Activated CD4-positive, alpha-beta T cell treated with anti-CD3 and anti-CD28 coated beads, Interleukin-2, amount 50 U/mL, for 16 hours (primary cell): ENCODE data around the gene FYN.
"Not testable (repeated sequence)": the region's sequence is repeated elsewhere in the genome, so short reads cannot be mapped to it uniquely, and the experiment has no call there.

Source experiments
- DNase-seq: peaks from one replicate; pipeline ENCODE4 v3.0.0-alpha.2; 2020

Gene FYN

DNA sequence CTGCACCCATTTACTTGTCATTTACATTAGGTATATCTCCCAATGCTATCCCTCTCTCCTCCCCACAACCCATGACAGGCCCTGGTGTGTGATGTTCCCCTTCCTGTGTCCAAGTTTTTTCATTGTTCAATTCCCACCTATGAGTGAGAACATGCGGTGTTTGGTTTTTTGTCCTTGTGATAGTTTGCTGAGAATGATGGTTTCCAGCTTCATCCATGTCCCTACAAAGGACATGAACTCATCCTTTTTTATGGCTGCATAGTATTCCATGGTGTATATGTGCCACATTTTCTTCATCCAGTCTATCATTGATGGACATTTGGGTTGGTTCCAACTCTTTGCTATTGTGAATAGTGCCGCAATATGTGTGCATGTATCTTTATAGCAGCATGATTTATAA, 87.1 kb downstream of the FYN start:
- DNase-seq = not testable (repeated sequence)

DNA sequence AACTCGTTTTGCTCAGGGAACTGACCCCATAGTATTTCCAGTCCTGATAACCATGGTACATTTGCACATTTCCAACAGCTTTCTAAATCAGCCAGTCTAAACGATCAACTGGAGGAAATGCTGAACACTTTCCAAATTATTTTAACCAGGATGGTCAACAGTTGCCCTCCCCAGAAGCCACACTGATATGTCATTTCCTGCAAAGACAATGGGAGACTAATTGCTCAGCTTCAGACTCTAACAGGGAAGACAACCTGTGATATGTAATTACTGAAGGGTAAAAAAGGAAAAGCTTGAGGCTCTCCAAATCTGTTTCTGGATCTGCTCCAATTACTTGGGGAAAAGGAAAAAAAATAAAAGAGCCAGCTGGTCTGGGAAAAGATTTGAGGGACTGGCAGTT, 88.8 kb downstream of the FYN start:
- no peak for DNase-seq

DNA sequence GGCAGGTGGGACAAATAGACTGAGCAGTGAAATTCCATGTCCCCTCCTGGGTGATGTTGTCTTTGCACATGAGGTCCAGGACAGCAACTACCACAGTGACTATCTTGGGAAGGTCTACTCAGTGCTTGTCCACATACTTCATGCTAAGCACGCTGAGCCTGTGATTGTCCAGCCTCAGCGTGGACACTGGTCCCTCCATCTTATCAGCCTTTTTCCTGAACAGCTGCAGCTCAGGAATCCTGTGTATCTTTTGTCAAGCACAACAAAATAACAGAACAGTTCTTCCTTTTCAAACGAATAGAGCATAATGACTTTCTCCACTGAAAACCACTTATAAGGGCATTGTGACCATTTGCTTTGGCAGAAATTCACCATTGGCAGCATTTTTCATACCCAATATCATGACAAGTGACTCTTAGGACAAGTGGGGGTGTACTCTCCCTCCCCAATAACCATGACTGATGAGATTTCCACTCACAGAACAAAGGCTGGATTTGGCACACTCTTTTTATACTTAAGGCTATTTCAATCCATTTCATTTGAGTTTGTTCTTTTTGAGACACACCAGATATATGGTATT, 90.3 kb downstream of the FYN start:
- no peak for DNase-seq

DNA sequence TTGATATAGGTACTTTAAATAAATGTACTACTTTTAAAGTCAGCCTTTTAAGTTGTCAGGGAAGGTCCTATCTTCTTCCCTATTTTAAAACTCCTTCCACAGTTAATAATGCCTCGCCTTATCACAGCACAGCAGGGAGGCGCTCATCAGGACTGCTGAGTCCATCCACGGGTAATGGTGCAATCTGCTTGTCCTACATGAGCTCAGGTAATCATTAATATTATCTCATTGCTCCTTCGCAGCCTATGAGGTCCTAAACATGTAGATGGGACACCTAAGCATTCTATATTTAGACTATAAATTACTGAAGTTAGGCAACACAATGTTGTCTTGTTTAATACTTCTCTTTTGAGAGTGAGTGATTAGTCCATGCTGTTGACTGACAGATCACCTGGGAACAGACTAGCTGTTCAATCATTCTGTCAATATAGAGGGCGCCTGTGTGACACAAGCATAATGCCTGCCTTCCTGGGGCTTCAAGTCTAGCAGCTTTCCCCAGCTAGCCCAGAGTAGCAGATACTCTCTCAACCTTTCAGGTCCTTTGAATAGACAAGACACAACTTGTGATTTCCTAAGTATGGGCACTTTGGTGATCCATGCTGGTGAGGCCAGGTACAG, 91.0 kb downstream of the FYN start:
- no peak for DNase-seq

DNA sequence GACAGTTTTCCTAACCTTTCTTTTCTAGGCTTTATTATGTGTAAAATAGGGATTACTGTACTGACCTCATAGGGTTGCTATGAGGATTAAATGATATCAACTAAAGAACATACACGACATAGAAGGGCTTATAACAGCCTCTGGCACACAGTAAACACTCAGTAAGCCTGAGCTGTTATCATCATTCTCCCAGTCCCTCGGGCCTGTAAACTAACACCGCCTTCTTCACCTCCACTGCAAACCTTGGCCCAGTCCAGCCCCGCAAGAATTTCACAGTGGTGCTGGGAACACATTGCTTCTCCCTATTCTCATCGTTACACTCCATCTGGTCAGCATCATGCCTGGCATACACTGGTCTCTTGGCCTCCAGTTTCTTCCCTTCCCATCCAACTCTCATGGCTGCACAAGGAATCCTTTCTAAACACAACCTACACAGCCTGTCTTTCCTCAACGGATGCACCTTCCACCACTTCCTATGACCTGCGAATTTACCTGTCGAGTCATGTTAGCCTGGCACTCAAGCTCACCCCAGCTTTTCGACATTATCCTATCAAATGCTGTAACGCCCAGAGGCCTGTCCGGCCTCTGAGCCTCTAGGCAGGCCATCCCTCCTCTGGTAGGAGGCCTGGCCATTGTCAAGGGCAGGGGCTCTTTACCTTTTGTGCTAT, 92.1 kb downstream of the FYN start:
- DNase-seq = no peak

DNA sequence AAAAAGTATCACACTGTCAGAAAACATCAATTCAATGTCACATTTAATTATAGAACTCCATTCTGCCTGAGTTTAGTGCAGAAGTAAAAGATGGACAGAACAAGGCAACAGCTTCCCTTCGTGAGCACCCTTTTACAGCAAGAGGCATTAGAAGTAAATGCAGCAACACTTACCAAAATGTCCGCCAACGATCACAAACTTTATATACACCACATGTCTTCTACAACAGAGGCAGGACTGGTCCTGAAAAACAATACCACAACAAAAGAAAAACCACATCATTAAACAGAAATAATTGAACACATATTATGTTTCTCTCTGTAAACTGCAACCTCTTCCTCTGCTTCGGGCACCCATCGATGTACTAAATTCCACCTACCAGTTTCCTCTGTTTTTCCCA, 92.9 kb downstream of the FYN start:
- DNase-seq = no peak

DNA sequence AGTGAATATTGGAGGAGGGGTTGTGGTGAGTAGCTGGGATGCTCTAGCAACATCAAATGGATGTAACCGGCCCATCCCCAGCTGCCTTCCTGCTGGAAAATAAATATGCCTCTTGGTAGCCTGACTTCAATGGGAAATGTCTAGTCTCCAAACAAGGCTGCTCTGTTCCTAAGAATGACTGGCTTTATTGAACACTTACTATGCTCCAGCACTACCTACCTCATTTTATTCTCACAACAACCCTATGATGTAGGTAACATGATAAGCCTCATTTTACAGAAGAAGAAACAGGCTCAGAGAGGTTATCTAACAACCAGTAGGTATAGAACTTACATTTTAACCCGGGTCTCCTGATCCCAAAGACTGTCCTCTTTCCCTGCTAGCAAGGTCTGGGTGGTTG, 93.6 kb downstream of the FYN start:
- DNase-seq = no peak

DNA sequence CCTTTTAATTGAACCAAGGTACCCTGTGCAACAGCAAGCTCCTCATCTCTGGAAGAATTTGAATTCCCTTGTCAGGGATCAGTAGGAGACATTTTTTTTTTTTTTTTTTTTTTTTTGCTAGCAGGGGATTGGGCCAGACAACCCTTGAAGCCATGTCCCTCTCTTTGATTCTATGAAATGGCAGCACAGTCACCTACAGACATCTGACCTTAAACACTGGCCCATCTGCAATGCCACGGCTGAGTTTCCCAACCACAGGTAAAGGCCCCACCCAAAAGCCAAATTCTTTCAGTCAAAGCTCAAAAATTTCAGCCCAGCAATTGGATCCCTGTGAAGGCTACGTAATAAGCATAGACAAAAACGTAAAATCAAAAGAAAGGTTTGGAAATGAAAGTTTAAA, 94.2 kb downstream of the FYN start:
- DNase-seq = no peak

DNA sequence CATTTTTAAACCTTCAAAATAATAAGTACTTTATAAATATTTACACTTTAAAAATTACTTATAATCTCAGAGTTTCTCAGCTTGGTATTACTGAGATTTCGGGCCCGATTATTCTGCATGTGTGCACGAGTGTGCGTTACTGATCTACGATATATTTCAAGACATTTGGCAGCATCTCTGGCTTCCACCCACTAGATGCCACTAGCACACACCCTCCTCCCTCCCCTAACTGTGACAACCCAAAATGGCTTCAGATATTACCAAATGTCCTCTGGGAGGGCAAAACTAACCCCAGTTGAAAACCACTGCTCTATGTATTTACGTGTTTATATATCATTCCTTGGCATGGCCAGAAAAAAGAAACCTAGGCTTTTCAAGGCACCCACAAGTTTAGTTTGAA, 95.9 kb downstream of the FYN start:
- no peak for DNase-seq

DNA sequence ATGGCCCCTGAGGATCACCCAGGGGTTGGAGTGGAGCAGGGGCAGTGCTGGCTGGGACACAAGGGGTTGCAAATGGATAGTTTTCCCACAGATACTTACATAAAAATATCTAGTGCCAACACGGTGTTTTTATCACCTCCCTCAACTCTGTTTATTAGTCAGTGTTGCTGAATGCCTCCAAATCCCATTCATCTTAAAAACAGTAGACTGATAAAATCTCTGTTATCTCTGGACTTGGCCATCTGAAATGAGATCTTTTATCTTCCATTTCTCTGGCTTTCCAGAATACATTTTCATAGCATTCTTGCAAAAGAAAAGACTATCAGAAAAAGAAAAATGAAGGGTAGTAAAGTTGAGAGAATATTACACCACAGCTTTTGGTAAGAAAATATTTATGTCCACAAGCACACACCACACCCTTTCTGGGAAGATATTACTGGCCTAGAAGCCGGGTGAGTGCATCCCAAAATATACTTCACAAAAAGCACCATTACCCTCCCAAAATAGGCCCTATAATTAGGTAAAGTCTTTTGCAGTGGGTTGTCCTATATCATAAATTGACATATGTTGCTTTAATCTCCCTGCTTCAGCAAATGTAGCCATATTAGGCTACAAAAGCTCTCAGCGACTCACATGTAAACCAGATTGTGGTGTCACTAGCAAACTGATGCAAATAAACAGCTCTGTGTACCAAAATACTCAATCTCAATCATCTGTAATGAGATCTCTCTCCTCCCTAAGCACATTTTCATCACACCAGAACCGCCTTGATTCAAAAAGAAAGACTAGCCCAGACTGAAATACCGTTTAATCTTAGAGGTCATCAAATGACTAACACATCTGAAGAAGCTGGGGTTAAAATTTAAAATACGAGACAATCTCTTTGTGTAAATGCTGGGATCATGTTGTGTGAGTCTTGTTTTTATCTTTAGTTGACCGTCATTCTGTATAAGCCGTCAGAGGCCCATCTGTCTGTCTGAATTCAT, 96.7 kb downstream of the FYN start:
- DNase-seq = peak; percentile 68

DNA sequence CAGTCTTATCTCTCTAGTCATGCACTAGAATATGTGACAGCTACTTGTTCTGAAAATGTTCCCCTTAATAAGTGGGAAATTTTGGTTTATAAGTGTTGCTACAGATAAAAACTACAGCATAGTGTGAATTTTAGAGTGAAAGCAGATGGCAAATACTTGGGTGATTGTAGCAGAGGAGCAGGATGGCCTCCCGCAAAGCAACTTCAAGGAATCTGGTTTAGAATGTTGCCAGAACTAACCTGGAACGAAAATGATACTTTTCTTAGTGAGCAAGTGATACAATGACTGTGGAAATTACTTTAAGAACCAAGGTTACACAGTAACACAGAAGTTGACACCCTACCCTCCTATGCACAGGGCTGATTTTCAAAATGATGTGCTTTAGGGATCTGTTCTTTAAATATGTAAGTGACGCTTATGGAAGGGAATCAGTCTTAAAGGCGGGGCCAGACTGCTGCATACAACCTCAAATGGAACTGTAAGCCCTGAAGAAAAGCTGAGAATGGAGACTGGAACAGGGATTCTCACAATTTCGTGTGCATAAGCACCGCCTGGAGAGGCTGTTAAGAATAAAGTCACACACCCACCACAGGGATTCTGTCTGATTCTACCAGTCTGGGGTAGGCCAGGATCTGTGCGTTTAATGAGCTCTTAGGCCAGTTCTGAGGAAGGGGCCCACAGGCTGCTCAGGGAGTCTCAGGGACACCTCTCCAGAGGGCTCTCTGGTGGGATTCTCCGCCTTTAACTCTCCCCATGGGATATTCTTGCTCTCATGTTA, 97.9 kb downstream of the FYN start:
- DNase-seq = no peak

DNA sequence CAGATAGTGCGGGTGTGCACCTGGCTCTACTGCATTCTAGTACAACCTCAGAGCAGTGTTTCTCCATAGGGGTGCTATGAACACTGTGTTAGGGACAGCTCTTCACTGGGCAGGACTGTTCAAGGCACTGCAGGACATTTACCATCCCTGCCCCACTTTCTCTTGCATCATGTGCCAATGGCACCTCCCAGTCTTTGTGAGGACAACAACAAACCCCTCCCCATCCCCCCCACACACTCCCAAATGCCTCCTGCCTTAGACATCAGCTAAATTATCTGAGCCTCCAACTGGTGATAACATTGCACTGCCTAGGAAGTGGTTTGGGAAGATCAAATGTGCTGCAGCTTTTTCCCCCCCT, 98.9 kb downstream of the FYN start:
- DNase-seq = no peak

DNA sequence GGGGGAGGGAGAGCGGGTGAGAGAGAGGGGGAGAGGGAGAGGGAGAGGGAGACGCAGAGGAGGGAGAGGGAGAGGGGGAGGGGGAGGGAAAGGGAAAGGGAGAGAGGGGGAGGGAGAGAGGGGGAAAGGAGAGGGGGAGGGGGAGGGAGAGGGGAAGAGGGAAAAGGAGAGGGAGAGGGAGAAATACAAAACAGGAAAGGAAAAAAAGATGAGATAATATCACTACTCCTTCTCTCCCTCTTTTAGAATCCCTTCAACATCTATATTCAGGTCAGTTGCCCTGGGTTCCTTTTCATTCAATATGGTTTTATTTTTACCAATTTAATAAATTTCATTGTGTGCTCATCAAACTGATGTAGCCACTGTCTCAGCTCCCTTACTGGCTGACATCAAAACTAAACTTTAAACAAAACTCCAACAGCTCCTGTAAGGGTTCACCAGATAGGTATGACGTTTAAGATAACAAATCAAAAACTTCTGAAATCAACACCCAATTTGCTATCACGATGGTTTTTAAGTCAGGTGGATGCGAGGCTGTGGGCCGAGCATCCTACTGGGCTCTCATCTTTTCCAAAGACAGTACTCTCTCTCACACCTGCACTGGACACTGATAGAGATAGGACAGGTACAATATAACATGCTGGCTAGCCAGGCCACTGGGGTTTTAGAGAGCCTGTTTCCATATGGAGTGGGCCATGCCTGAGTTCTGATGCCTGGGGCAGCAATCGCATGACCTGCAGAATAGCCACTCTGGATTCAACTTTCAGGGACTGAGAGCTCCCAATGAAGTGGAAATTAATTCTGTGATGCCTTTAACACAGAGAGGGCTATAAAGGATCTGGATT, 99.5 kb downstream of the FYN start:
- DNase-seq = no peak

DNA sequence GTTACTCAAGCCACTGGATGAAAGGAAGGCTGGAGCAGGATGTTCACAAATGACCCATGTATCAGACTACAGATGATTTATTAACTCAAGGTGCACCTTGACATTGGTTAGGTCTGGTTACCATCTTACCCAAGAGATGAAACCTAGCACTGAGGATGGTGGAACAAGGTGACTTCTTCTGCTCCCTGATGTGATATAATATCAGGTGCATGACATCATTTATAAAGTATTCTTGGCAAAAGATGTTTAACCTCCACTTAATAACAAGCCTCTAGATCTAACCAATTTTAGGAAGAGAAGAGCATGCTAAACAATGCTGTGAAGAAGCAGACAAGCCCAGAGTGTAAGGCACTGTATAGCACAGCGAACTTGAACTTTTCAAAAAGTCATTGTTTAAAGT, 100.9 kb downstream of the FYN start:
- no peak for DNase-seq

DNA sequence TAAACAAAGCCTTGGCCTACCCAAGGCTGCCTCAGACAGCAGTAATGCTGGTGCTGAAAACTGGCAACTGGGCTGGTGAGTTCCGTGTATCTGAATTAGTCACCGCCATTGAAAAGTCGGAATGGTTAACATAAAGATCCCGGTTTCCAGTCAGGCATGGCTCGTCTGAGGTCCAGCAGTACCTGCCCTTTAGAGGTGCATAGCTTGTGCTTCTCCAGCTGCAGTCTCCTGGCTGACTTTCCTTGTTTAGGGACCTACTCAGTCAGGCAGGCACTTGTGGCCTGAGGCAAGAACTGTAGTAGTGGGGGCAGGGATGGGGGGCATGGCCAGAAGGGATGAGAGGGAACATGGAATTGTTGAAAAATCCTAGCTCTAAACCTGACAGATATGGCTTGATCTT, 101.6 kb downstream of the FYN start:
- no peak for DNase-seq

DNA sequence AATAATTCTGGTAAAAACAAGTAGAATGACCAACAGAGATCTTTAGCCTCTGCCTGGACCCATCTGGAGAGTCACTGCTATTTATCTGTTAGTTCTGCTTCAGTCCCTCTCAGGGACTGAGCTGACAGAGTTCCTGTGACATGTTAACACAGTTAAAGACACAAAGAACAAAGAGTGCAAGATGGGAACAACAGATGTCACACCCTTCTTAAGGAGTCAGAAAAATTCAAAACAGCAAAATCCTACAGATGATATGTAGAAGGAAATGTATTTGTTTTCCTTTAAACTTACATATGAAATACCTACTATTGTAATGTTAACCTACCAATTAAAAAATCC, 102.2 kb downstream of the FYN start:
- DNase-seq = no peak

DNA sequence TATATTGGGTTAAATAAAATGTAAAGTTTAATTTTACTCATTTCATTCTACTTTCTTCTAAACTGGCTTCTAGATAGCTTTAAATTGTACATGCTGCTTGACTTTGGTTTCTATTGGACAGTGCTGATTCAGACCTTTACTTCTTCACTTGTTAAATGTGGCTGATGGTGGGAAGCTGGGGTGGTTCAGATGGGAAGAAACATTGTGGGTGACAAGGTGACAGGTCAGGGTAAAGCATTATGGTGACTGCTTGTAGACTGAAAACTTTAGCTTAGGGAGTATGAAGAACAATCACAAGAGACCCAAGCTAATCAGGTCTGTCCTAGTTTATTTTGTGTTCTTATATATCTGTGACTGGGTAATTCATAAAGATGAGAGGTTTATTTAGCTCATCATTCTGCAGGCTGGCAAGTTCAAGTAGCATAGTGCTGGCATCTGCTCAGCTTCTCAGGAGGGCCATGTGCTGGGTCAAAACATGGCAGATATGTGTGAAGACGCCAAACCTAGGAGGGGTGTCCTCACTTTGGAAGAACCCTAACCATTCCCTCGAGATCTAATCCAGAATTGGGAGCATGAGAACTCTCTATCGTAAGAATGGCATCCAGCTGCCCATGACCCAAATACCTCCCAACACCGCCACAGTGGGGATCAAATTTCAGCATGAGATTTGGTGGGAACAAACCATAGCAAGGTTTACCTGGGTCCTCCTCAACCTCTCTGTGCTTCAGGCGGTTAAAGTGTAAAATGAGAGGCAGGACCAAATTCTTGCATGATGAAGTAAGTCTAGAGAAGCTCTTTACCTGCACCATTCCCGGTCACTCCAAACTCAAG, 102.8 kb downstream of the FYN start:
- DNase-seq = peak; percentile 43

DNA sequence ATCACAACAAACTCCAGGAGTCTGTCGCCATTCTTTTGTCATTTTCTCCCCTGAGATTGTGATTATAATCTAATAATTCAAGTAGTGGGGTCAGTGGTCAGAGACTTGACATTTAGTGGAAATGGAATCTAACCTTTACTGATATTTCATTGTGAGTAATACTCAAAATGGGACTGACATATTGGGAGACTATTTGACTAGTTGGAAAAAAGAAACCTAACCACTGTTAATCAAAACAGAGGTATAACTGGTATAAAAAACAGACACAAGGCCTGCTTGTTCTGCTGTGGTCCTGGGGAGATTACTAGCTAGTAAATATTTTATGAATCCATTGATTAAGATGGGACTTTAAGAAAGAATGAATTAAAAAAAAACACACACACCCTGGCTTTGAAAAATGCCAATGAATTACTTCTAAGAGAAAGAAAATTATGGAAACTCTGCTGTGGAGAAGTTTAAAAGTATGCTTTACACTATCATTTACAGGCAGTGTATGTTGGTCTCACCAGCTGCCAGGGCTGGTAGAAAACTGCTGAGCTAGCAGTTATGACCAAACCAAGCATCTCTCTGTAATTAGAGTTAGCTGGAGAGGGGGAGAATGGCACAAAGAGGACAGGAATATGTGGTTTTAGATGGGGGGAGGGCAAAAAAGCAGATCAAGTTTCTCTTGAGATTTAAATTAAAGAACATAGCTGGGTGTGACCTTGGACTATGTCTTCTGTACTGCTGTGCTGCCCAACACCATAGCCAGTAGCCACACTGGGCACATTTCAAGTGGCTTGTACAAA, 103.7 kb downstream of the FYN start:
- DNase-seq = peak; percentile 40

DNA sequence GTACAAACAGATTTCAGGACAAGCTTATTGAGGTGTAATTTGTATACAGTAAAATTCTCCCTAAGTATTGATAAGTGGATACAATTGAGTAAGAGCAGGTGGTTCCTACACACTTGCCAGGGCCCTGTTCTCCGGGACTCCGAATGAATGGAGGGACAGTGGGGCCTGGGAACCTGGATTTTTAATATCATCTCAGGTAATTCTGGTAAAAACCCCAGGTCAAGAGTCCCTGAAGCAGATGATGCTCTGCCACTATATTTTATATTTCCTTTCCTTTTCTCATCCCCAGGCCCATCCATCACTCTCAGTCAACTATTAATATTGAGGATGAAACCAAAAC, 104.9 kb downstream of the FYN start:
- DNase-seq = no peak

DNA sequence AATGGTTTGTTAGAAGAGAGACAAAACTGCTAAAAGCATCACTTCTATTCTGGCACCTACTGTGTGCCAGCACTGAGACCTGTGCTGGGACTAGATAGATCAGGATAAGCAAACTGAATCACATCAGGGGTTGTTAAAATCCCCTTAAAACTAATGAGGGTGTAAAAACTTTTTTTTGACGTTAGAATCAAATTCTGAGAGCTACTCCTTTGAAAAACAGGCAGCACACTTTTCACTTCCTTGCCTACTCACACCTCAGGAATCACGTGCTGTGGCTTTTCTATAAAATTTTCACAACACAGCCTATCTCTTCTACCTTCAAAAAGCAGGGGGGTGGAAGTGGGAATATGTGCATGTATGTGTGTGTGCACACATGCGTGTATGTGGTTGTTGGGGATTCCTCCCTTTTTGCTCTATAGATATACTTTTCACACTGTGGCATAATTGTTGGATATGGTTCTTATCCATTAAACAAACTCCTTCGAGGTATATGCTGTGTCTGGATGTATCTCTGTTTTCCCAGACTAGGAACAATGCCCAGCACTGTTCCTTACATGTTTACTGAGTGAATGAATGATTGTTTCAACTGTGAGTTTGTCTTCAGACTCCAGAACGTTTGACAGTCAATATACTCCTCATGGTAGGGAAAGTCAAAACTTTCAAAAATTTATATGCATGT, 105.4 kb downstream of the FYN start:
- no peak for DNase-seq
